ENCODE results near the gene PGAP2.

Gene PGAP2

GRCh38 chr11:3832816-3833215 lies 24.5 kb downstream of the PGAP2 start:
- TF ChIP-seq CTCF (IDR thresholded peaks at IDR 0.05; ENCODE audit: low read depth, low read length), result no peak
- DNase-seq (ENCODE audit: extremely low read depth, low read depth), result no peak

- no peak for DNase-seq (ENCODE audit: extremely low read depth, low read depth)
- TF ChIP-seq CTCF (IDR thresholded peaks at IDR 0.05; ENCODE audit: low read depth, low read length), result no peak
These were observed 25.1 kb downstream of the PGAP2 start for GRCh38 chr11:3833449-3833848.

- TF ChIP-seq CTCF (IDR thresholded peaks at IDR 0.05; ENCODE audit: low read depth, low read length), result no peak
- no peak for DNase-seq (ENCODE audit: extremely low read depth, low read depth)
These were observed 25.9 kb downstream of the PGAP2 start for GRCh38 chr11:3834349-3834663.

- no peak for TF ChIP-seq CTCF (IDR thresholded peaks at IDR 0.05; ENCODE audit: low read depth, low read length)
- DNase-seq (ENCODE audit: extremely low read depth, low read depth), result no peak
These were observed 26.5 kb downstream of the PGAP2 start for GRCh38 chr11:3834664-3835461.

GRCh38 chr11:3835751-3836150 lies 27.4 kb downstream of the PGAP2 start:
- no peak for DNase-seq (ENCODE audit: extremely low read depth, low read depth)
- no peak for TF ChIP-seq CTCF (IDR thresholded peaks at IDR 0.05; ENCODE audit: low read depth, low read length)

GRCh38 chr11:3836903-3837302 lies 28.5 kb downstream of the PGAP2 start:
- no peak for TF ChIP-seq CTCF (IDR thresholded peaks at IDR 0.05; ENCODE audit: low read depth, low read length)
- DNase-seq (ENCODE audit: extremely low read depth, low read depth), result no peak

- DNase-seq (ENCODE audit: extremely low read depth, low read depth), result no peak
- no peak for TF ChIP-seq CTCF (IDR thresholded peaks at IDR 0.05; ENCODE audit: low read depth, low read length)
These were observed 29.4 kb downstream of the PGAP2 start for GRCh38 chr11:3837793-3838192.
